HEK293 (cell line): ENCODE measurements around the gene PRM3.

Experiments used
- BCL11B ChIP-seq: fragments of 450-650 bp; formaldehyde crosslinking; IDR thresholded peaks from 2 replicates; pipeline ENCODE4 v1.5.1; 2016; ENCODE audit warnings: low read depth, missing biosample characterization, missing genetic modification characterization
- HOXA7 ChIP-seq: sonication (generic); formaldehyde crosslinking; IDR thresholded peaks from 2 replicates; pipeline ENCODE4 v1.8.1; 2022; ENCODE audit warnings: missing genetic modification reagents, borderline replicate concordance
- IKZF3 ChIP-seq: fragments of 450-650 bp; IDR thresholded peaks from 2 replicates; pipeline ENCODE4 v1.5.0; 2018; ENCODE audit warnings: missing biosample characterization, mild to moderate bottlenecking, missing genetic modification characterization, moderate library complexity
- PBX3 ChIP-seq: sonication (generic); formaldehyde crosslinking; IDR thresholded peaks from 2 replicates; pipeline ENCODE4 v1.8.1; 2022; ENCODE audit warnings: mild to moderate bottlenecking, moderate library complexity, missing genetic modification reagents
- SALL2 ChIP-seq: fragments of 450-650 bp; formaldehyde crosslinking; IDR thresholded peaks from 2 replicates; pipeline ENCODE4 v1.5.0; 2017; ENCODE audit warnings: missing biosample characterization, mild to moderate bottlenecking, missing genetic modification characterization, borderline replicate concordance
- SCRT2 ChIP-seq: fragments of 450-650 bp; formaldehyde crosslinking; IDR thresholded peaks from 2 replicates; pipeline ENCODE4 v1.5.1; 2016; ENCODE audit warnings: missing biosample characterization, missing genetic modification characterization
- SP2 ChIP-seq: fragments of 450-650 bp; formaldehyde crosslinking; IDR thresholded peaks from 2 replicates; pipeline ENCODE4 v1.5.1; 2016; ENCODE audit warnings: missing biosample characterization, missing genetic modification characterization
- SP7 ChIP-seq: fragments of 450-650 bp; formaldehyde crosslinking; IDR thresholded peaks from 2 replicates; pipeline ENCODE4 v1.5.1; 2016; ENCODE audit warnings: missing biosample characterization, missing genetic modification characterization
- YY1 ChIP-seq: fragments of 450-650 bp; formaldehyde crosslinking; IDR thresholded peaks from 2 replicates; pipeline ENCODE4 v1.5.1; 2018; ENCODE audit warnings: missing biosample characterization, missing genetic modification characterization
- ZBTB10 ChIP-seq: fragments of 450-650 bp; formaldehyde crosslinking; IDR thresholded peaks from 2 replicates; pipeline ENCODE4 v1.5.1; 2016; ENCODE audit warnings: missing biosample characterization, missing genetic modification characterization
- ZBTB8A ChIP-seq: fragments of 450-650 bp; formaldehyde crosslinking; IDR thresholded peaks from 2 replicates; pipeline ENCODE4 v1.5.1; 2016; ENCODE audit warnings: missing biosample characterization, missing genetic modification characterization
- ZEB2 ChIP-seq: fragments of 450-650 bp; formaldehyde crosslinking; IDR thresholded peaks from 2 replicates; pipeline ENCODE4 v1.5.1; 2016; ENCODE audit warnings: missing biosample characterization, missing genetic modification characterization
- ZFP37 ChIP-seq: fragments of 450-650 bp; formaldehyde crosslinking; IDR thresholded peaks from 2 replicates; pipeline ENCODE4 v1.5.1; 2016; ENCODE audit warnings: missing biosample characterization, missing genetic modification characterization
- ZIC2 ChIP-seq: fragments of 450-650 bp; formaldehyde crosslinking; IDR thresholded peaks from 2 replicates; pipeline ENCODE4 v1.5.1; 2016; ENCODE audit warnings: missing biosample characterization, missing genetic modification characterization
- ZNF10 ChIP-seq: fragments of 450-650 bp; formaldehyde crosslinking; IDR thresholded peaks from 2 replicates; pipeline ENCODE4 v1.5.1; 2017; ENCODE audit warnings: missing biosample characterization, missing genetic modification characterization
- ZNF16 ChIP-seq: fragments of 450-650 bp; formaldehyde crosslinking; IDR thresholded peaks from 2 replicates; pipeline ENCODE4 v1.5.1; 2016; ENCODE audit warnings: low read depth, missing biosample characterization, missing genetic modification characterization
- ZNF174 ChIP-seq: fragments of 450-650 bp; formaldehyde crosslinking; IDR thresholded peaks from 2 replicates; pipeline ENCODE4 v1.5.0; 2017; ENCODE audit warnings: missing biosample characterization, mild to moderate bottlenecking, missing genetic modification characterization
- ZNF175 ChIP-seq: fragments of 450-650 bp; formaldehyde crosslinking; IDR thresholded peaks from 2 replicates; pipeline ENCODE4 v1.5.1; 2016; ENCODE audit warnings: missing biosample characterization, missing genetic modification characterization
- ZNF184 ChIP-seq: fragments of 450-650 bp; IDR thresholded peaks from 2 replicates; pipeline ENCODE4 v1.5.1; 2018; ENCODE audit warnings: missing biosample characterization, mild to moderate bottlenecking, missing genetic modification characterization
- ZNF221 ChIP-seq: fragments of 450-650 bp; formaldehyde crosslinking; IDR thresholded peaks from 2 replicates; pipeline ENCODE4 v1.5.1; 2017; ENCODE audit warnings: missing biosample characterization, missing genetic modification characterization, borderline replicate concordance
- ZNF24 ChIP-seq: fragments of 450-650 bp; formaldehyde crosslinking; IDR thresholded peaks from 2 replicates; pipeline ENCODE4 v1.5.1; 2016; ENCODE audit warnings: missing biosample characterization, missing genetic modification characterization
- ZNF248 ChIP-seq: fragments of 450-650 bp; formaldehyde crosslinking; IDR thresholded peaks from 2 replicates; pipeline ENCODE4 v1.5.1; 2017; ENCODE audit warnings: missing biosample characterization, missing genetic modification characterization
- ZNF324 ChIP-seq: fragments of 450-650 bp; formaldehyde crosslinking; IDR thresholded peaks from 2 replicates; pipeline ENCODE4 v1.5.1; 2016; ENCODE audit warnings: missing biosample characterization, missing genetic modification characterization
- ZNF335 ChIP-seq: fragments of 450-650 bp; formaldehyde crosslinking; conservative IDR thresholded peaks from 2 replicates; pipeline ENCODE4 v1.5.1; 2016; ENCODE audit warnings: missing biosample characterization, missing genetic modification characterization
- ZNF350 ChIP-seq: fragments of 450-650 bp; formaldehyde crosslinking; IDR thresholded peaks from 2 replicates; pipeline ENCODE4 v1.5.0; 2017; ENCODE audit warnings: missing biosample characterization, mild to moderate bottlenecking, missing genetic modification characterization
- ZNF37A ChIP-seq: fragments of 450-650 bp; IDR thresholded peaks from 2 replicates; pipeline ENCODE4 v1.5.1; 2018; ENCODE audit warnings: missing biosample characterization, missing genetic modification characterization
- ZNF513 ChIP-seq: fragments of 450-650 bp; IDR thresholded peaks from 2 replicates; pipeline ENCODE4 v1.5.1; 2018; ENCODE audit warnings: missing biosample characterization, missing genetic modification characterization
- ZNF529 ChIP-seq: fragments of 450-650 bp; formaldehyde crosslinking; IDR thresholded peaks from 2 replicates; pipeline ENCODE4 v1.5.1; 2017; ENCODE audit warnings: missing genetic modification characterization, missing biosample characterization; ENCODE audit not compliant: insufficient replicate concordance
- ZNF544 ChIP-seq: fragments of 450-650 bp; formaldehyde crosslinking; IDR thresholded peaks from 2 replicates; pipeline ENCODE4 v1.5.0; 2017; ENCODE audit warnings: missing biosample characterization, missing genetic modification characterization
- ZNF555 ChIP-seq: fragments of 450-650 bp; formaldehyde crosslinking; conservative IDR thresholded peaks from 2 replicates; pipeline ENCODE4 v1.5.1; 2017; ENCODE audit warnings: missing biosample characterization, mild to moderate bottlenecking, missing genetic modification characterization, inconsistent platforms
- ZNF558 ChIP-seq: fragments of 450-650 bp; formaldehyde crosslinking; IDR thresholded peaks from 2 replicates; pipeline ENCODE4 v1.5.1; 2016; ENCODE audit warnings: missing biosample characterization, missing genetic modification characterization
- ZNF623 ChIP-seq: fragments of 450-650 bp; formaldehyde crosslinking; IDR thresholded peaks from 2 replicates; pipeline ENCODE4 v1.5.1; 2016; ENCODE audit warnings: missing biosample characterization, missing genetic modification characterization
- ZNF626 ChIP-seq: fragments of 450-650 bp; sonication (Bioruptor Pico); formaldehyde crosslinking; IDR thresholded peaks from 2 replicates; pipeline ENCODE4 v1.5.1; 2018; ENCODE audit warnings: missing biosample characterization, missing genetic modification characterization, inconsistent platforms
- ZNF658 ChIP-seq: fragments of 450-650 bp; formaldehyde crosslinking; IDR thresholded peaks from 2 replicates; pipeline ENCODE4; 2016; ENCODE audit warnings: missing biosample characterization, missing genetic modification characterization
- ZNF677 ChIP-seq: fragments of 450-650 bp; IDR thresholded peaks from 2 replicates; pipeline ENCODE4 v1.5.0; 2018; ENCODE audit warnings: missing biosample characterization, mild to moderate bottlenecking, missing genetic modification characterization, moderate library complexity
- ZSCAN23 ChIP-seq: fragments of 450-650 bp; formaldehyde crosslinking; IDR thresholded peaks from 2 replicates; pipeline ENCODE4 v1.5.1; 2016; ENCODE audit warnings: missing biosample characterization, missing genetic modification characterization
- TF ChIP-seq, protein P1 (sequence below): fragments of 450-650 bp; formaldehyde crosslinking; IDR thresholded peaks from 2 replicates; pipeline ENCODE4 v1.5.1; 2016; ENCODE audit warnings: missing biosample characterization, missing genetic modification characterization

The PRM3 gene

GRCh38 chr16:11257131-11257938 lies 16.1 kb downstream of the PRM3 start (continued):
- TF ChIP-seq ZEB2 (tag by site-specific recombination) = peak; percentile 31; the same call in 1 of the 2 replicates
- TF ChIP-seq PBX3 (CRISPR knock-in tag) = no peak
- no peak for TF ChIP-seq ZNF16 (tag by site-specific recombination)
- no peak for TF ChIP-seq ZNF10 (tag by site-specific recombination)
- no peak for TF ChIP-seq ZNF626 (tag by site-specific recombination)
- TF ChIP-seq ZNF37A (tag by site-specific recombination) = no peak
- TF ChIP-seq BCL11B (tag by site-specific recombination) = no peak
- TF ChIP-seq SALL2 (tag by site-specific recombination) = no peak
- no peak for TF ChIP-seq ZNF677 (tag by site-specific recombination)
- TF ChIP-seq SP7 (tag by site-specific recombination) = peak; percentile 12; the same call in 1 of the 2 replicates
- TF ChIP-seq ZNF513 (tag by site-specific recombination) = no peak
- TF ChIP-seq ZNF350 (tag by site-specific recombination) = no peak
- no peak for TF ChIP-seq ZNF555 (tag by site-specific recombination)
- peak; percentile 71 for TF ChIP-seq ZBTB8A
- no peak for TF ChIP-seq ZNF658 (tag by site-specific recombination)
- TF ChIP-seq ZNF544 (tag by site-specific recombination) = no peak
- no peak for TF ChIP-seq ZNF175 (tag by site-specific recombination)
- TF ChIP-seq ZNF221 (tag by site-specific recombination) = no peak
- no peak for TF ChIP-seq ZBTB10 (tag by site-specific recombination)
- no peak for TF ChIP-seq ZNF529 (tag by site-specific recombination)
- TF ChIP-seq ZNF623 (tag by site-specific recombination) = no peak; the same call in 1 of the 2 replicates
- TF ChIP-seq ZIC2 (tag by site-specific recombination) = peak; percentile 29
- no peak for TF ChIP-seq SCRT2
- no peak for TF ChIP-seq HOXA7 (CRISPR knock-in tag)
- TF ChIP-seq ZNF324 (tag by site-specific recombination) = no peak
- TF ChIP-seq ZNF248 (tag by site-specific recombination) = no peak
- TF ChIP-seq ZNF174 = no peak
- no peak for TF ChIP-seq ZNF184
- no peak for TF ChIP-seq ZSCAN23
- TF ChIP-seq ZNF335 = no peak; the same call in 1 of the 2 replicates
- no peak for TF ChIP-seq YY1 (tag by site-specific recombination)
- TF ChIP-seq, protein P1, sequence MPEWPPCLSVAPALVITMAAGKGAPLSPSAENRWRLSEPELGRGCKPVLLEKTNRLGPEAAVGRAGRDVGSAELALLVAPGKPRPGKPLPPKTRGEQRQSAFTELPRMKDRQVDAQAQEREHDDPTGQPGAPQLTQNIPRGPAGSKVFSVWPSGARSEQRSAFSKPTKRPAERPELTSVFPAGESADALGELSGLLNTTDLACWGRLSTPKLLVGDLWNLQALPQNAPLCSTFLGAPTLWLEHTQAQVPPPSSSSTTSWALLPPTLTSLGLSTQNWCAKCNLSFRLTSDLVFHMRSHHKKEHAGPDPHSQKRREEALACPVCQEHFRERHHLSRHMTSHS (tag by site-specific recombination) = no peak
- no peak for TF ChIP-seq ZNF558 (tag by site-specific recombination)
- peak; percentile 37; the same call in 1 of the 2 replicates for TF ChIP-seq ZNF24 (tag by site-specific recombination)
- no peak for TF ChIP-seq IKZF3 (tag by site-specific recombination)
- TF ChIP-seq SP2 (tag by site-specific recombination) = no peak
- no peak for TF ChIP-seq ZFP37 (tag by site-specific recombination)
